GM12892 (cell line): ENCODE data around the gene MRAP.
"Not testable (repeated sequence)": the region's sequence is repeated elsewhere in the genome, so short reads cannot be mapped to it uniquely, and the experiment has no call there.

Experiments used
- POLR2A ChIP-seq: IDR thresholded peaks from 2 replicates; pipeline ENCODE4 v1.6.1; 2011; ENCODE audit warnings: low read depth, low read length, control low read depth
- POLR2AphosphoS5 ChIP-seq: IDR thresholded peaks from 2 replicates; pipeline ENCODE4 v1.6.1; 2011; ENCODE audit warnings: low read depth, low read length, control low read depth
- TAF1 ChIP-seq: IDR thresholded peaks from 2 replicates; pipeline ENCODE4 v1.6.1; 2011; ENCODE audit warnings: low read depth, mild to moderate bottlenecking, control low read depth, low read length, borderline replicate concordance

DNA sequence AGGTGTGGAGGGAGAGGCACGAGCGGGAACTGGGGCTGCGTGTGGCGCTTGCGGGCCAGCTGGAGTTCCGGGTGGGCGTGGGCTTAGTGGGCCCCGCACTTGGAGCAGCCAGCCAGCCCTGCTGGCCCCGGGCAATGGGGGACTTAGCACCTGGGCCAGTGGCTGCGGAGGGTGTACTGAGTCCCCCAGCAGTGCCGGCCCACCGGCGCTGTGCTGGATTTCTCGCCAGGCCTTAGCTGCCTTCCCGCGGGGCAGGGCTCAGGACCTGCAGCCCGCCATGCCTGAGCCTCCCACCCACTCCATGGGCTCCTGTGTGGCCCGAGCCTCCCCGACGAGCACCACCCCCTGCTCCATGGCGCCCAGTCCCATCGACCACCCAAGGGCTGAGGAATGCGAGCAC, 33.3 kb upstream of the MRAP start:
- not testable (repeated sequence) for TF ChIP-seq POLR2AphosphoS5, POLR2A, TAF1
